T1000 (cell line): ENCODE results near the gene RASA3.

Source experiments
- DNase-seq: peaks from one replicate; lab custom pipeline; 2025; ENCODE audit warnings: mixed read lengths; lab: John Stamatoyannopoulos, UW

Gene RASA3

GRCh38 chr13:113950451-113951245 is 181.8 kb downstream of the RASA3 start:
- no peak for DNase-seq

GRCh38 chr13:113949546-113949945 is 182.9 kb downstream of the RASA3 start:
- no peak for DNase-seq

- DNase-seq = no peak
Observed at GRCh38 chr13:113948034-113948742, 184.2 kb downstream of the RASA3 start.

- DNase-seq = no peak
Observed at GRCh38 chr13:113947311-113948033, 185.0 kb downstream of the RASA3 start.

- DNase-seq = no peak
Observed at GRCh38 chr13:113946409-113947181, 185.8 kb downstream of the RASA3 start.

GRCh38 chr13:113945857-113946408 is 186.5 kb downstream of the RASA3 start:
- no peak for DNase-seq

- no peak for DNase-seq
Observed at GRCh38 chr13:113943821-113944565, 188.4 kb downstream of the RASA3 start.

- DNase-seq = no peak
Observed at GRCh38 chr13:113942591-113943103, 189.8 kb downstream of the RASA3 start.

- DNase-seq = no peak
Observed at GRCh38 chr13:113941571-113942191, 190.7 kb downstream of the RASA3 start.

GRCh38 chr13:113939944-113940297 is 192.5 kb downstream of the RASA3 start:
- no peak for DNase-seq

GRCh38 chr13:113939129-113939943 is 193.1 kb downstream of the RASA3 start:
- DNase-seq = no peak

- no peak for DNase-seq
Observed at GRCh38 chr13:113938716-113939115, 193.7 kb downstream of the RASA3 start.

GRCh38 chr13:113938246-113938645 is 194.2 kb downstream of the RASA3 start:
- no peak for DNase-seq

GRCh38 chr13:113937527-113938180 is 194.8 kb downstream of the RASA3 start:
- no peak for DNase-seq

GRCh38 chr13:113937073-113937472 is 195.3 kb downstream of the RASA3 start:
- DNase-seq = no peak

- no peak for DNase-seq
Observed at GRCh38 chr13:113936166-113936965, 196.1 kb downstream of the RASA3 start.

GRCh38 chr13:113935001-113935844 is 197.2 kb downstream of the RASA3 start:
- DNase-seq = no peak
